Amniotic epithelial cell (primary cell): ENCODE results near the gene MAPK8IP3.

Source experiments
- DNase-seq: peaks from one replicate; pipeline ENCODE4 v3.0.0-alpha.2; 2010; ENCODE audit warnings: low read depth

The MAPK8IP3 gene

GRCh38 chr16:1775006-1775845 lies 69.2 kb downstream of the MAPK8IP3 start:
- no peak for DNase-seq

- DNase-seq = no peak
Measured at GRCh38 chr16:1775846-1776671, 70.1 kb downstream of the MAPK8IP3 start.

- DNase-seq = no peak
Measured at GRCh38 chr16:1776672-1776955, 70.6 kb downstream of the MAPK8IP3 start.

GRCh38 chr16:1776991-1777374 lies 71.0 kb downstream of the MAPK8IP3 start:
- no peak for DNase-seq

GRCh38 chr16:1777375-1778199 lies 71.6 kb downstream of the MAPK8IP3 start:
- no peak for DNase-seq

GRCh38 chr16:1778200-1779179 lies 72.5 kb downstream of the MAPK8IP3 start:
- no peak for DNase-seq

GRCh38 chr16:1779234-1779701 lies 73.3 kb downstream of the MAPK8IP3 start:
- no peak for DNase-seq

- DNase-seq = no peak
Measured at GRCh38 chr16:1779741-1780676, 74.0 kb downstream of the MAPK8IP3 start.

GRCh38 chr16:1780677-1781072 lies 74.7 kb downstream of the MAPK8IP3 start:
- no peak for DNase-seq

- no peak for DNase-seq
Measured at GRCh38 chr16:1781254-1781653, 75.3 kb downstream of the MAPK8IP3 start.

- DNase-seq = no peak
Measured at GRCh38 chr16:1781758-1782407, 75.9 kb downstream of the MAPK8IP3 start.

- peak; percentile 100 for DNase-seq
Measured at GRCh38 chr16:1782408-1783264, 76.6 kb downstream of the MAPK8IP3 start, which contains the start of the genes NUBP2 and SPSB3. Gene NUBP2 (plus strand): TSS chr16:1782960. CDS start chr16:1783021, 61 bp downstream. Gene SPSB3 (minus strand): TSS chr16:1782571. CDS start chr16:1781483, 1,088 bp downstream.

GRCh38 chr16:1784977-1785845 lies 79.2 kb downstream of the MAPK8IP3 start:
- DNase-seq = no peak

- no peak for DNase-seq
Measured at GRCh38 chr16:1785846-1786170, 79.8 kb downstream of the MAPK8IP3 start.

GRCh38 chr16:1786242-1787055 lies 80.5 kb downstream of the MAPK8IP3 start:
- no peak for DNase-seq

- DNase-seq = no peak
Measured at GRCh38 chr16:1787056-1787321, 81.0 kb downstream of the MAPK8IP3 start.
